LHCN-M2 (cell line): Measurements from ENCODE around the gene LRRIQ1. TPM values are rescaled to one million over a fixed set of nuclear protein-coding genes. Genes with fewer than 3 reads are reported as not detected.

Experiments
- DNase-seq: peaks from one replicate; pipeline ENCODE4 v3.0.0-alpha.2; 2012; ENCODE audit warnings: low read depth
- total RNA-seq: library from RNA; depleted of rRNA; stranded (reverse); fragments of >200 nt; gene quantifications from 2 replicates; pipeline ENCODE4 v1.2.3, GENCODE V29; 2014; rRNA removed

LRRIQ1 gene
- total RNA-seq, 1 experiment from 2014 or later: 0.34 TPM

DNA sequence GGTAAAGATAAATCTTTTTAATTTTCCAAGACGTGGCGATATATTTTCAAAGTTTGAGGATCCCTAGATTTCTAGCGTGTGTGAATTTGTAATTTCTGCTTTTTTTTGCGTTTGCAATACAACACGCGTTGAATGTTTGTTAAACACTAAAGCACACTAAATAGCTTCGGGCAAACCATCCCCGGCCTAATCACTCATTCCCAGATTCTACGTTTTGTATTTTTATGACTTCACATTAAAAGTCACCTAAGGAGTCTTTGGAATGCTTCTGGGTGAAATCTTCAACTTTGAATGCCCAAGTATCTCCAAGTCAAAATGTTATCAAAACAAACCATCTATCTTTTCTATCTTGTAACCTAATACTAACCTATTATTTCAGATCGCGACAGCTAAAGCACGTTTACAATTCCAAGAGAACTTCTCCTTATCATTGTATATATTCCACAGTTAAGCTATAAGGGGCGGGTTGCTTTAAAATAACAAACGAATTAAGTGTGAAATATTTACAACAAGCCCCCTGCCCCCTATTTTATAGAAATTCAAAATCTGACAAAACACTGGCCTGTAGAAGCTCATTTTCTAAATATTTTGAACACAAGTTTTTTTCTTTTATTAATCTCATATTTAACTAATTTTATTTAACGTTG lies 245.0 kb downstream of the LRRIQ1 start:
- no peak for DNase-seq

DNA sequence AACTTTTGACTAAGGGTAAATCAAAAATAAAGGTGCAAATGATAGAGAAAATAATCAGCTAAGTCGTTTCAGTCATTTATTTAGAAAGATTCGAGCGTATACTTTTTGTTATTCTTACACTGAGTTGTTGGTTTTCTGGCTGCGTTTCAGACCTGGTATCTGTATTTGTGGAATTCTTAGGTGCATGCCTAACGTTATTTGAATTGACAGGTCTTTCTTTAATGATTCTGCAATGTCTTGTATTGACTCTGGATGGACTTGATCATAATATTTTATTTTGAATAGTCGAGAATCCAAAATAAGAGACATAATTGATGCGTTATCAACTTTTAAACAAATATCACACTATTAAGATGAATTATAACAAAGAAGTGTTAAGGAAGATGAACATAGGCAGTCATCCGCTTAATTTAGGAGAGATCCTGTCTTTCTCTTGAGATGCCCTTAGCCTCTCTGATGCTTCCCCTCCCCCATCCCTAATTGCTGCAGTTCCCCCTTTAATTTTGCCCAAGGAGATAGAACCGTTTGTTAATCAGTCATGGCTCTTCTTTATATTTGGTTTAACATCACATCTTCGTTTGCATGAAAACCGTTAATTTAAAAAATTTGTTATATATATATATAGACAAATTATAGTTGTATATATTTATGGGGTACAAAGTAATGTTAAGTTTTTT lies 245.6 kb downstream of the LRRIQ1 start:
- no peak for DNase-seq

DNA sequence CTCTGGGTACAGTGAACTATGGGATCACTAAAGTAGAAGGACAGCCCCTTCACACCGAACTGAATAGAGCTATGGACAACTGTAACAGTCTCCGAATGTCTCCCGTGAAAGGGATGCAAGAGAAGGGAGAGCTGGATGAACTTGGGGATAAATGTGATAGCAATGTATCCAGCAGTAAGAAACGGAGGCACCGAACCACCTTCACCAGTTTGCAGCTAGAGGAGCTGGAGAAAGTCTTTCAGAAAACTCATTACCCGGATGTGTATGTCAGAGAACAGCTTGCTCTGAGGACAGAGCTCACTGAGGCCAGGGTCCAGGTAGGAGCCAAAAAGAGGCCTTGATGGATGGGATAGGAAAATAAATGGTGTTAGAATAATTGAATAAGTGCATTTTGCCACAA lies 247.4 kb downstream of the LRRIQ1 start:
- DNase-seq: no peak

Other genes with a start within 250 kb of the LRRIQ1 start
- 27.0 and 30.8 TPM in 2 replicates for gene SLC6A15, start 123.6 kb upstream of the LRRIQ1 start, total RNA-seq
- 0.06 TPM in 2 replicates for gene TSPAN19, start 74 bp upstream of the LRRIQ1 start, total RNA-seq
- not detected in 2 replicates for gene ALX1, start 243.9 kb downstream of the LRRIQ1 start, total RNA-seq